ENCODE results near the gene AGBL4.

- TF ChIP-seq CTCF (IDR thresholded peaks at IDR 0.05 in 4 of 5, conservative IDR thresholded peaks at IDR 0.05 in 1 of 5) (no peak), POLR2A (IDR thresholded peaks at IDR 0.05) (no peak)
Measured at GRCh38 chr1:48670234-48671020, 1353.3 kb downstream of the AGBL4 start.
